D721Med (cell line): ENCODE data around the gene GPHN.
"Not testable (repeated sequence)": the region's sequence is repeated elsewhere in the genome, so short reads cannot be mapped to it uniquely, and the experiment has no call there.

Experiments
- DNase-seq: peaks from one replicate; pipeline ENCODE4 v3.0.0; 2011; ENCODE audit warnings: low spot score; ENCODE audit not compliant: insufficient read length
- FAIRE-seq: peaks from 2 replicates; lab custom pipeline; 2011; peaks lifted over from hg19 to GRCh38; lab: Jason Lieb, UNC
- CTCF ChIP-seq: IDR thresholded peaks from 2 replicates; pipeline ENCODE4 v1.5.1; 2012; ENCODE audit warnings: mild to moderate bottlenecking, control low read depth; ENCODE audit not compliant: insufficient read depth; ENCODE audit errors: missing control alignments

Gene GPHN

GRCh38 chr14:66815687-66816086 lies 307.7 kb downstream of the GPHN start:
- no peak for TF ChIP-seq CTCF
- no peak for DNase-seq
- FAIRE-seq = no peak

- TF ChIP-seq CTCF = no peak
- DNase-seq (no peak), FAIRE-seq (no peak)
Measured at GRCh38 chr14:66824251-66824650, 316.3 kb downstream of the GPHN start.

GRCh38 chr14:66827182-66827581 lies 319.2 kb downstream of the GPHN start:
- TF ChIP-seq CTCF = no peak
- DNase-seq (no peak), FAIRE-seq (no peak)

- no peak for DNase-seq
- no peak for FAIRE-seq
- no peak for TF ChIP-seq CTCF
Measured at GRCh38 chr14:66831173-66831572, 323.2 kb downstream of the GPHN start.

- FAIRE-seq (no peak), DNase-seq (no peak)
- TF ChIP-seq CTCF = no peak
Measured at GRCh38 chr14:66833816-66834215, 325.9 kb downstream of the GPHN start.

- DNase-seq, FAIRE-seq: not testable (repeated sequence)
Measured at GRCh38 chr14:66837436-66837835, 329.5 kb downstream of the GPHN start.

GRCh38 chr14:66842911-66843512 lies 335.1 kb downstream of the GPHN start:
- FAIRE-seq (no peak), DNase-seq (no peak)
- TF ChIP-seq CTCF = no peak
